NCI-H82 treated with DMSO at 0.1 percent for 48 hours (cell line): ENCODE data around the gene EFCAB6.

Experiments used
- DNase-seq: peaks from one replicate; lab custom pipeline; 2025; ENCODE audit not compliant: unreplicated experiment; lab: John Stamatoyannopoulos, UW

The EFCAB6 gene

DNA sequence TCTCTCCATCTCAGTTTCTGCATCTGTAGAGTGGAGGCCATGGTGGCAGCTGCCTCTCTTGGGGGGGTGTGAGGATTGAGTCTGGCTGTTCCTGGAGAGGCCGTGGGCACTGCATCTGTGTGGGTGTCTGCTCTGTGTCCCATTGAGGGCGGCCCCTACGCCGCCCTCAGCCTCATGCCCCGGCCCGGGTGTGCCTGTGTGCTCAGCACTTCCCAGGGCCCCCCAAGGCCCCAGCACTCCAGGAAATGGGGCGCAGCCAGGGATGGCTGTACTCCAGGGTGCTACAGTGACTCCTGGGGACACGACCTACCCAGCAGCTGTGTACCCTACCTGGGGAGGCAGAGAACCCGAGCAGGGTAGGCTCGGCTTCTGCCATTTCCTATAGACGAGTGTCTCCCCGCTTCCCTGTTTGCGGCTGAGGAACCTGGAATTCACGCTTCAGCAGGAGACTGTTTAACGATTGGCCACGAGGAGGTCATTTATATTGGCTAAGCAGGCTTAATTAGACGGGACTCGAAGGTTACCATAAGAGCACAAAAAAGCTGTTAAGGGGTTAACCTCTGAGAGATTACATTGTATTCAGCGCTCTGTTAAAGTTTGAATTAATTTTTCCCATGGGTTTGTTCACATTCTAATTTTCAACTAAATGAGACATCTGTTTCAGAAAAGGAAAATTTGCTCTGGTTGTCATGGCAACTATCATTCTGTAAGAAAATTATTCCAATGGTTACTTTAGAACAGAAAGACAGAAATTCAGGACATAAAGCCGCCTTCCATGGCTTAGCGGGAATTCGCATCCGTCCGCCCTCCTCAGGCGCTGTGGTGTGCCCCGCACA lies 323.9 kb downstream of the EFCAB6 start:
- no peak for DNase-seq

DNA sequence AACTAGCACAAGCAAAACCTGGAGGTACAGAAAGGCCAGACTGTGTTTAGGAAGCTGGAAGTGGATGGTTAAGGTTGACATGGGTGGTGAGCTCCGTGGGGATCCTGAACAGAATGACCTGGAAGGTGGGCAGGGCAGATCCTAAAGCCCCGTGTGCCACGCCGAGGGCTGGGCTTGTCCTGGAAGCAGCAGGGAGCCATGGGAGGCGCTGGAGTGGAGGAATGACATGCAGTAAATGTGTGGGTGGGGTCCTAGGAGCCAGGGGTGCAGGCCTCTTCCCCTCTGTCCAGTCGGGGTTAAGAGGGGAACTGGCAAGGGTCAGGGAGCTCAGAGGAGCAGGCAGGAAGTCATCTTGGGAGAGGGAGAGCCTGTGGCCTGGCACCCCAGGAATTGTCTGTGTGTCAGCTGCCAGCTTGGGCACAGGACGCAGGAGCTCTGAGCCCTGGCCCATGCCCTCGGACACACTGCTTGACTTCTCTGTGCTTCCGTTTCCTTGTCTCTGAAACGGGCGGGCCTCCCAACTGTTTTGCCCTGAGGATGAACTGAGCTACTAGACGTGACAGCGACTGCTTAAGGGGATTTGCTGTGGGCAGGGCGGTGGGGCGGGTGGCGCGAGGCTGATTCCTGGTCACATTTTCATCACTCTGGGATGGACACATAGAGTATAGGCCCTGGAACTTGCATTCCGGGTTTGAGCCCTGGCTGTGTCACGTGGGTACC lies 324.6 kb downstream of the EFCAB6 start:
- no peak for DNase-seq

DNA sequence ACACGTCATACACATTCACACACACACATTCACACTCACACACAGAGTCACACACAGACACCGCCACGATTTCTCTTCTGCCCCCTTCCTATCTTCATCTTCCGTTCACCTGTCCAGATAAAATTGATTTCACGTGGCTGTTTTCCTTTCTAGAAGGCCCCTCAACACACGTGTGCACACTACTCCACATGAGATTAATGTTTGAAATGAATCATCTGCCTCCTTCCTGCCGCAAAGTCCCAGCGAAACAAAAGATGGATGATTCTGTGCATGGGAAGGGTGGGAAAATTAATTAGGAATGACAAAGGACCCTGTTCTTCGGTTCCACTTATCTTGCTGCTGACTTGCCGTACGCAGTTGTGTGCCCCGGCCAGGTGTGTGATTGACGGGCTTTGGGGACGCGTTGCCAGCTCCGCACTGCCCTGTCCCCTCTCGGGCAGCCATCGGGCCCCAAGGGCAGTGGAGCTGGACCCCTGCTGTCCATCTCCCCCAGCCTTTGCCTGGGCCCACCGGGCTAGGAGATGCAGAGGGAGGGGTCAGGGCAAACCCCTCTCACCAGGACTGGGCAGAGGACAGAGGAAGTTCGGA lies 326.5 kb downstream of the EFCAB6 start:
- DNase-seq = no peak

DNA sequence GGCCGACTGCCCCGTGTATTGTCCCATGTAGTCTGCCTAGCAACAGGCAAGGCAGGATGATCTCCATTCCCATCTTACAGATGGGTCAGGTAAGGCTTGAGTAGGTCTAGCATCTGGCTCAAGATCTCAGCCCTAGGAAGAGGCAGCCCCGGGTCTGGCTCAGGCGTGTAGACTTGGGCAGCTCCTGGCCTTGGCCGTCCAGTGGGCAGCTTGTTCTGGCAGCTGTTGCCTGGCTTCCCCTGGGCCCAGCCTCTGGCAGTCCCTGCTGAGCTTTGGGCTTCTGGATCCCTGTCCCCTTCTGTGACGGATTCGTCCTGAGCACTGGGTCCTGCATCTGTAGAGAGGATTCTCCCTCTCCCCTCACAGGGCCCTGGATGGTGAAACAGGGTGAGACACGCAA lies 327.9 kb downstream of the EFCAB6 start:
- no peak for DNase-seq

DNA sequence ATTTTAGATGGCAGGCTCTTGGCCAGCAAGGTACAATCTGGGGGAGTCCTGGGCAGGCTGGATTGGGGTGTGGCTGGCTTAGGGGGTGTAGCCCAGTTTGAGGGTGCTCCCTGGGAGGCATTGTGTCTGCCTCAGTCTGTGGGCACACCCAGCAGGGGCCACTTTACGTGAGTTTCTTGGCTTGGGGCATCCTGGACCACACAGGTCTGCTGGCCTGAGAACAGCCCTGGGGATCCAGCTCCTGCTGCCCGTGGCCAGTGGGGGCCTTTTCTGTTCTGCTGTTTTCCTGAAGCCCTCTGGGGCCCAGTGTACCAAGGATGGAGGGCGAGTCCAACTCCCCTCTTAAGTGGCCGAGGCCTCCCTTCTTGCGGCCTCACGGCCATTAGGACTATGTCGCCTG lies 328.4 kb downstream of the EFCAB6 start:
- no peak for DNase-seq

DNA sequence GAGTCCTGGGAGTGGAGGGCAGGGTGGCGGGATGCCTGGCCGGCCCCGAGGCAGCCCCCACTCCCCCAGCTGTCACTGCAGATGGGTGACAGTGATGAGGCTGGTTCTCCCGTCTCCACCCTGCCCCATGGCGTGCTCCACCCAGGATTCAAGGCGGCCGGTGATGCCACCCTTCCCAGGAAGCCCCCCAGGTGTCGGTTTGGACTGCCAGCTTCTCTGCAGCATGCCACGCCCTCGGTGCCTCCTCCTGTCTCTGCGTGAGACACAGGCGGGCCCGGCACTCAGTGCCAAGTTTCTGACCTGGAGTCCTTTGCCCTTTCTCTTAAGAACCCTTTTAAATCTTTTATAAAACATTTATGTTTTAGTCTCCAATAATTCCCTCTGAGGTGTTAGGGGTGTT lies 328.8 kb downstream of the EFCAB6 start:
- no peak for DNase-seq

DNA sequence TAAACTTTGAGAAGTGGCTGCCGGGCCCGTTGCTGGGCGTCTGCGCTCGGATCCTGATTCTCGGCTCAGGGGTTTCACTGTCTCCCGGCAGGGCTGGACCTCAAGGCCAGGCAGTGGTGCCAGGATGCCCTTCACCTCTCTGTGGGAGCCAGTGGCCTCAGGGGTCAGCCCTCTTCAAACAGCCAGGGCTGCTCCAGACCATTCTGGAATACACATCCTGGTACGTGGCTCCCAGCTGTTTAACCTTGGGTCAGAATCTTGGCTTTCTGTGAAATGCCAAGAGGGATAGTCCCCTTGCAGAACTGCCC lies 329.8 kb downstream of the EFCAB6 start:
- no peak for DNase-seq

DNA sequence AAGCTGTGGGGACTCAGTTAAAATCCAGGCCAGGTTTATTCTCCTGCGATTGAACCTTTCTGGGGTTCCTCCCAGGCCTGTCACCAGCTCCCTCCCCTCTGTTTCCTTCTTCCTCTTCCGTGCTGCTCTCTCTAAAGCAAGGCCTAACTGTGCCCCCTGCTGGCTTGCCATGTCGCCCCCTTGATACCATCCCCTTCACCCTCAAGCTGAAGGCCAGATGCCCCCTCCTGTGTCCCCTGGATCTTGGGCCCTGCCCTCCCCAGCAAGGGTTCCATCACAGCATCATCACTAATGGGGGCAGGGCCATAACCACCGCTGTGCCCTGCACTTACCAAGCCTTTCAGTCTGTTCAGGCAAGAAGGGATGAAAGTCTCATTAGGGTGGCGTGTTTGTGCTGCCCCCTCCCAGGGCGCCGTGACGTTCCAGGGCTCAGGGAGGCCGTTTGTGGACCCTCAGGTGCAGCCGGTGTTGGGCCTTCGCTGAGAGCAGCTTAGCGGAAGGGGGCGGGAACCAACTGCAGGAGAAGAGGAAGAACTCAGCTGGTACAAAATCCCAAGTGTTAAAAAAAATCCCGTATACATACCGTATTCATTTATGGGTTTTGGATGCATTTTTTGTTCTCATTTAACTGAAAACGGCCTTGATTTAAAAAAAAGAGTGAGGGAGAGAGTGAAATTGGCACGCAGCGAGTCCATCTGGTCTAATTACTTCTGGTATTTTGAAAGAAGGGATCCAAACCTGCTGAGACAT lies 330.4 kb downstream of the EFCAB6 start:
- no peak for DNase-seq

DNA sequence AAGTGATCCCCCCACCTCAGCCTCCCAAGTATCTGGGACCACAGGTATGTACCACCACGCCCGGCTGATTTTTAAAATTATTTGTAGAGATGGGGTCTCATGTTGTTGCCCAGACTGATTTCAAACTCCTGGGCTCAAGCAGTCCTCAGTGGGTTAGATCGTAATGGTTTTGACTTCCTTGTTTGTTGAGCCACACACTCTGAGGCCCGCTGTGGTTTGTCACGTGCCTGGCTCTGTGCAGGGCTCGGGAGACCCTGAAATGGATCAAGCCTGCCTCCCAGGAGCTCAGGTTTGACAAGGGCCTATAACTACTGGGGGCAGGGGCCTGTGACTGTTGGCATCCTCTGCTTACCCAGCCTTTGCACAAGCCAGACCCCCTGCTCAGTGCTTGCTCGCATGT lies 332.1 kb downstream of the EFCAB6 start:
- DNase-seq = no peak

DNA sequence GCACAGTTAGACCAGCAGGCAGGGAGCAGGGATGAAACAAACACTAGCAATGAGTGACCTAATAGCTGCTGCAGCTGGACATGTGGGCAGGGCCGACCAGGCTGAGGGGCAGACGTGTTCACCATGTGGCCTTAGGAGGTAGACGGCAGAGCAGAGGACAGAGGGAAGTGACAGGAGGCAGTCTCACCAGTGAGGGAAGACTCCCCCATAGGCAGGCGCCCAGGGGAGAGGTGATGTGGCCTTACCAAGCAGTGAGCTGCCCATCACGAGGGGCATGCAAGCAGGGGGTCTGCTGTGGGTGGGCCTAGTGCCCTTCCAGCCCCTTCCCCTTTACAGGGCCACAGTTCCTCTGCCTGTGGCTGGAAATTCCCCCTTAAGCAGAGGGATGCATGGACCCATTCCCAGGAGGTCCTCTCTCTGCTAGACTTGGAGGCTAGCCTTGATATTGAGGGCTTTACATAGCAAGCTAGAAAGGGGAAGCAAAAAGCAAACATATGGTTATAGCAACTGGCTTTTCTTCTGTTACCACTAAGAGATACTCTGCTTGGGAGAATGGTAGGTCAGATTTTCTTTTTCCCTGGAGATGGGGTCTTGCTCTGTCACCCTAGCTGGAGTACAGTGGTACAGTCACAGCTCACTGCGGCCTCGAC lies 332.7 kb downstream of the EFCAB6 start:
- DNase-seq = no peak
